Right lobe of liver (tissue), 6 donors: ENCODE data around the gene CLSTN1. TPM values are rescaled to one million over a fixed set of nuclear protein-coding genes. Genes with fewer than 3 reads are reported as not detected.
A peak's percentile ranks its signal among the peaks of the same experiment; 100 is the strongest.

ENCODE experiments used
- ATAC-seq, 4 donors: fragments of 200-7000 bp; cut with Tn5 transposase; one replicate each; pipeline ENCODE4 v1.9.1; 2020; ENCODE audit warnings: mild to moderate bottlenecking in 4 of 4, moderate library complexity in 4 of 4
- DNase-seq, 3 donors: peaks; one replicate each; pipeline ENCODE4 v3.0.0-alpha.2; 2020
- H3K27ac ChIP-seq, 3 donors: fragments of 200-600 bp; one replicate each; pipeline ENCODE4 v1.8.0; 2022
- H3K27me3 ChIP-seq, 2 donors: fragments of 200-600 bp; one replicate each; pipeline ENCODE4 v1.8.0; 2022
- H3K36me3 ChIP-seq, 4 donors: fragments of 200-600 bp; sonication (generic) in 1 of 4; one replicate each; pipeline versions ENCODE4 v1.5.1 to v1.8.0; 2017 to 2022; ENCODE audit warnings: control low read depth in 1 of 4
- H3K4me1 ChIP-seq, 4 donors: fragments of 200-600 bp; sonication (generic) in 1 of 4; one replicate each; pipeline versions ENCODE4 v1.5.1 to v1.8.0; 2017 to 2022; ENCODE audit warnings: control low read depth in 1 of 4
- H3K4me3 ChIP-seq, 3 donors: fragments of 200-600 bp; one replicate each; pipeline ENCODE4 v1.8.0; 2022
- H3K9me3 ChIP-seq, 4 donors: fragments of 200-600 bp; sonication (generic) in 1 of 4; one replicate each; pipeline versions ENCODE4 v1.5.1 to v1.8.0; 2017 to 2022; ENCODE audit warnings: control low read depth in 1 of 4
- POLR2A ChIP-seq: fragments of 450-650 bp; IDR thresholded peaks from one replicate; pipeline ENCODE4 v1.6.1; 2017; ENCODE audit warnings: antibody characterized with exemption, mild to moderate bottlenecking
- WGBS: methylation state at CpG from one replicate; pipeline ENCODE4 v1.1.6; 2018; ENCODE audit warnings: low coverage, low lambda C conversion rate; ENCODE audit not compliant: insufficient coverage; ENCODE audit errors: missing lambda C conversion rate; 5-methylcytosine and 5-hydroxymethylcytosine counted together
- intact Hi-C, 2 donors: fragments of 100-400 bp; cut with DNase I; formaldehyde crosslinking; loops; one replicate each; pipeline versions ENCODE4 v1.11.2 to v1.14.1; 2022
- total RNA-seq, 6 experiments: library from RNA; depleted of rRNA in 2 of 6; stranded (reverse); fragments of >200 nt in 2 of 6; fragmentation: NEBNext Ultra II Directional in 3 of 6; extraction: Animal tissue kit (Norgen Biotek cat#: 25700) in 3 of 6; gene quantifications; one replicate each; pipeline versions ENCODE4 v1.1.0 to v1.2.4, GENCODE V29; 2016 to 2023
- TF ChIP-seq, protein P1 (sequence below), 4 donors: fragments of 200-600 bp in 3 of 4; fragments of 450-650 bp in 1 of 4; IDR thresholded peaks; one replicate each; pipeline versions ENCODE4 v1.5.1 to v1.8.0; 2016 to 2022; ENCODE audit warnings: antibody characterized with exemption in 4 of 4, mild to moderate bottlenecking in 2 of 4
- donor health status: DM: no; HTN: yes; CAD: no.
- donor health status: DM: no; HTN: no; CAD: no.
- donor health status: DM: no; HTN: no; CAD: no.
- donor health status: DM: no; HTN: yes; CAD: no.
- donor health status: DM: no; HTN: yes; CAD: no.

CLSTN1 gene
- total RNA-seq, 6 experiments from 2014 or later: 4.4 to 9.9 (median 8.3) TPM

- no peaks in the 10 kb centered on the region for H3K4me1 ChIP-seq
- H3K27me3 ChIP-seq: no peaks in the 10 kb centered on the region
- no peak overlapping the region for H3K4me3 ChIP-seq
- TF ChIP-seq, protein P1, sequence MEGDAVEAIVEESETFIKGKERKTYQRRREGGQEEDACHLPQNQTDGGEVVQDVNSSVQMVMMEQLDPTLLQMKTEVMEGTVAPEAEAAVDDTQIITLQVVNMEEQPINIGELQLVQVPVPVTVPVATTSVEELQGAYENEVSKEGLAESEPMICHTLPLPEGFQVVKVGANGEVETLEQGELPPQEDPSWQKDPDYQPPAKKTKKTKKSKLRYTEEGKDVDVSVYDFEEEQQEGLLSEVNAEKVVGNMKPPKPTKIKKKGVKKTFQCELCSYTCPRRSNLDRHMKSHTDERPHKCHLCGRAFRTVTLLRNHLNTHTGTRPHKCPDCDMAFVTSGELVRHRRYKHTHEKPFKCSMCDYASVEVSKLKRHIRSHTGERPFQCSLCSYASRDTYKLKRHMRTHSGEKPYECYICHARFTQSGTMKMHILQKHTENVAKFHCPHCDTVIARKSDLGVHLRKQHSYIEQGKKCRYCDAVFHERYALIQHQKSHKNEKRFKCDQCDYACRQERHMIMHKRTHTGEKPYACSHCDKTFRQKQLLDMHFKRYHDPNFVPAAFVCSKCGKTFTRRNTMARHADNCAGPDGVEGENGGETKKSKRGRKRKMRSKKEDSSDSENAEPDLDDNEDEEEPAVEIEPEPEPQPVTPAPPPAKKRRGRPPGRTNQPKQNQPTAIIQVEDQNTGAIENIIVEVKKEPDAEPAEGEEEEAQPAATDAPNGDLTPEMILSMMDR (IDR thresholded peaks at IDR 0.05): no peak
- ATAC-seq (peak in 2 of 4 donors; percentile 26 to 28), DNase-seq (no peak)
- whole genome bisulfite sequencing: 79% methylated on average over 11 of the region's 18 CpGs
- intact Hi-C loops: no loop called here
- no peaks in the 10 kb centered on the region for H3K9me3 ChIP-seq
- peaks cover 0 to 19% (median 5%) of the 10 kb centered on the region in 4 donors for H3K36me3 ChIP-seq
- H3K27ac ChIP-seq: no peak overlapping the region
Measured at GRCh38 chr1:9732123-9732971, 91.4 kb downstream of the CLSTN1 start.

- Histone ChIP-seq H3K27ac (no peak overlapping the region), H3K4me1 (no peaks in the 10 kb centered on the region), H3K27me3 (no peaks in the 10 kb centered on the region), H3K36me3 (peaks cover 0 to 19% (median 5%) of the 10 kb centered on the region in 4 donors), H3K9me3 (no peaks in the 10 kb centered on the region), H3K4me3 (no peak overlapping the region)
- intact Hi-C loops: no loop called here
- no peak for TF ChIP-seq POLR2A
- TF ChIP-seq, protein P1 (IDR thresholded peaks at IDR 0.05): no peak
- ATAC-seq (no peak), DNase-seq (no peak)
- WGBS: 98% methylated on average over 9 of the region's 18 CpGs
Measured at GRCh38 chr1:9731561-9731960, 92.2 kb downstream of the CLSTN1 start.

GRCh38 chr1:9731051-9731537 lies 92.7 kb downstream of the CLSTN1 start:
- 90% methylated on average over 14 of the region's 31 CpGs for WGBS
- TF ChIP-seq, protein P1 (IDR thresholded peaks at IDR 0.05): no peak
- TF ChIP-seq POLR2A: no peak
- no peaks in the 10 kb centered on the region for H3K9me3 ChIP-seq
- intact Hi-C loops: no loop called here
- no peak overlapping the region for H3K4me3 ChIP-seq
- H3K27ac ChIP-seq: no peak overlapping the region
- ATAC-seq (no peak), DNase-seq (no peak)
- no peaks in the 10 kb centered on the region for H3K27me3 ChIP-seq
- H3K36me3 ChIP-seq: peaks cover 0 to 19% (median 5%) of the 10 kb centered on the region in 4 donors
- no peaks in the 10 kb centered on the region for H3K4me1 ChIP-seq

- WGBS: 58% methylated on average over 24 of the region's 45 CpGs
- H3K4me3 ChIP-seq: no peak overlapping the region
- TF ChIP-seq, protein P1 (IDR thresholded peaks at IDR 0.05): no peak
- TF ChIP-seq POLR2A: no peak
- intact Hi-C loops: no loop called here
- H3K27me3 ChIP-seq: no peaks in the 10 kb centered on the region
- no peak overlapping the region for H3K27ac ChIP-seq
- peaks cover 0 to 19% (median 5%) of the 10 kb centered on the region in 4 donors for H3K36me3 ChIP-seq
- no peaks in the 10 kb centered on the region for H3K9me3 ChIP-seq
- no peaks in the 10 kb centered on the region for H3K4me1 ChIP-seq
- peak; percentile 56 to 81 (median 65) for ATAC-seq
- DNase-seq: peak in 2 of 3 donors; percentile 60 to 79
Measured at GRCh38 chr1:9730096-9730901, 93.5 kb downstream of the CLSTN1 start.
